GM19452 (cell line): ENCODE results near the gene FTO.

Experiments used
- ATAC-seq: cut with Tn5 transposase; IDR thresholded peaks from one replicate; pipeline ENCODE4 v1.9.1; 2021; ENCODE audit not compliant: unreplicated experiment

Gene FTO

GRCh38 chr16:53752560-53752959 lies 48.6 kb downstream of the FTO start:
- ATAC-seq, result no peak

GRCh38 chr16:53753431-53753830 lies 49.5 kb downstream of the FTO start:
- no peak for ATAC-seq

GRCh38 chr16:53755026-53755910 lies 51.3 kb downstream of the FTO start:
- ATAC-seq, result no peak

- no peak for ATAC-seq
These were observed 52.5 kb downstream of the FTO start for GRCh38 chr16:53756275-53756996.

GRCh38 chr16:53757971-53758609 lies 54.1 kb downstream of the FTO start:
- ATAC-seq, result no peak

- no peak for ATAC-seq
These were observed 58.2 kb downstream of the FTO start for GRCh38 chr16:53761962-53762703.

- no peak for ATAC-seq
These were observed 62.5 kb downstream of the FTO start for GRCh38 chr16:53766304-53767016.

- ATAC-seq, result no peak
These were observed 64.2 kb downstream of the FTO start for GRCh38 chr16:53768167-53768566.

GRCh38 chr16:53768593-53768992 lies 64.6 kb downstream of the FTO start:
- no peak for ATAC-seq

GRCh38 chr16:53769185-53769584 lies 65.2 kb downstream of the FTO start:
- no peak for ATAC-seq

GRCh38 chr16:53769787-53770186 lies 65.8 kb downstream of the FTO start:
- no peak for ATAC-seq

GRCh38 chr16:53770641-53771040 lies 66.7 kb downstream of the FTO start:
- no peak for ATAC-seq

- ATAC-seq, result no peak
These were observed 67.9 kb downstream of the FTO start for GRCh38 chr16:53771655-53772497.

GRCh38 chr16:53773150-53773846 lies 69.3 kb downstream of the FTO start:
- ATAC-seq, result no peak

GRCh38 chr16:53773881-53774280 lies 69.9 kb downstream of the FTO start:
- no peak for ATAC-seq

- no peak for ATAC-seq
These were observed 71.3 kb downstream of the FTO start for GRCh38 chr16:53775106-53775820.

- ATAC-seq, result no peak
These were observed 72.0 kb downstream of the FTO start for GRCh38 chr16:53775821-53776431.

GRCh38 chr16:53779186-53779585 lies 75.2 kb downstream of the FTO start:
- no peak for ATAC-seq
